Activated CD4-positive, CD25-positive, alpha-beta regulatory T cell (primary cell): Measurements from ENCODE around the gene SRP19.
"Not testable (repeated sequence)": the region's sequence is repeated elsewhere in the genome, so short reads cannot be mapped to it uniquely, and the experiment has no call there.

Experiments used
- DNase-seq, 4 experiments: peaks; one replicate each; lab custom pipeline; 2025; lab: John Stamatoyannopoulos, UW

Gene SRP19

DNA sequence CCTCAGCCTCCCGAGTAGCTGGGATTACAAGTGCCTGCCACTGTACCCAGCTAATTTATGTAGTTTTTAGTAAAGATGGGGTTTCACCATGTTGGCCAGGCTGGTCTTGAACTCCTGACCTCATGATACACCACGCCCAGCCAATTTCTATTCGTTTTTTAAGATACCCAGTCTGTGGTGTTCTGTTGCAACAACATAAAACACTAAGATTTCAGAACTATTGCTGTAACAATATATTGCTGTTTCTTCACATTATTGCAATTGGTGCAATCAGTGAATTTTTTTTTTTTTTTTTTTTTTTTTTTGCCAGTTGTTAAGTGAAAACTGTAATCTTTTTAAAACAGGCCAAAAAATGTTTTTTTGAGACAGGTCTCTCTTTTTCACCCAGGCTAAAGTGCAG lies 9.9 kb downstream of the SRP19 start:
- no peak for DNase-seq

DNA sequence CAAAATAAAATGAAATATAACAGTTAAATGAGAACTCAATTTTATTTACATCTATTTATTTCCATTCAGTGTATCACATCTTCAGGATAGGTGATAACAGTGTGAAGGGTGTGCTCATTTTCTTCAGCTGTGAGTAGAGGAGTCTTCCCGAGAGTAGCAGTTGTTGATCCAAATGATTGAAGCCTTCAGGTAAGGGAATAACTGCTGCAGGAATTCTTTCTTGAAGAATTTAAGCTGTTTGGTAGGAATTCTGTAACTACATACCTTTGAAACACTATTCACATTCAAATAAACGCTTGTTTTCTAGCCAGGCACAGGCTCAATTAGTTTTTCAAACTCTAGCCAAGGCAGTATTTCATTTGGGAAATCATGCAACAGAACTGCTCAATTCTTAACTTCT lies 15.3 kb downstream of the SRP19 start:
- no peak for DNase-seq

- DNase-seq, result no peak
Measured at GRCh38 chr5:112878101-112878500, 17.0 kb downstream of the SRP19 start.

DNA sequence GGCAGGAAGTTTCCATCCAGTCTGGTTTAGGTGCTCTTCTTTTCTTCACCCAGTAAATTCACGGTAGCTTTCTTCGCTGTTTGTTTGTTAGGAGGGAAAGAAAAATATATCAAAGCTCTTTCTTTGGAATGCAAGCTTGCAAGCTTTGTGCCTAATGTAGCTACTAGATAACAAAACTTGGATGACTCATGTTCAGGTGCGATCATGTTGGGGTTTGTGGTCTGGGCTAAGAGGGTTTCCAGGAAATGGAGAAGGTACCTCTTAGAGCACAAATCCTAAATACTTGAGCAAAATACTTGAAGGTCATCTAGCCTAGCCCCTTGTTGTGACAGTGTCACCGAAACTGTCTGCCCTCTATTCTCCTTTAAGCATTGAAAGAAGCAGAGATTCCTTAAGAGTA lies 17.7 kb downstream of the SRP19 start:
- DNase-seq, result peak; percentile 14 to 29 (median 20)

- DNase-seq, result no peak
Measured at GRCh38 chr5:112880219-112880964, 19.3 kb downstream of the SRP19 start.

DNA sequence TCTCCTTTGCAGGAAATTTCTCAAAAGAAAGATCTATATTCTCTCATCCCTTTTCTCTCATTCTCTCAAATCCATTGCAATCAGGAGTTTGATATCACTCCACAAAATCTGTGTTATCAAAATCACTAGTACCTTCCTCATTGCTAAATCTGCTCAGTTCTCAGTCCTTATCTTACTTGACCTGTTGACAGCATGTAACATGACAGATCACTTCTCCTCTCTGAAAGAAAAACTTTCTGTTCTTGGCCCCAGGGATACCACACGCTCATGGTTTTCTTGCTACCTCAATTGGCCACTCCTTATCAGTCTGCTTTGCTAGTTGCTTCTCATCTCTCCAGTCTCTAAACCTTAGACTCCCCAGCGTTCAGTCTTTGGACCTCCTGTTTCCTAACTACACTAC lies 22.1 kb downstream of the SRP19 start:
- no peak for DNase-seq

DNA sequence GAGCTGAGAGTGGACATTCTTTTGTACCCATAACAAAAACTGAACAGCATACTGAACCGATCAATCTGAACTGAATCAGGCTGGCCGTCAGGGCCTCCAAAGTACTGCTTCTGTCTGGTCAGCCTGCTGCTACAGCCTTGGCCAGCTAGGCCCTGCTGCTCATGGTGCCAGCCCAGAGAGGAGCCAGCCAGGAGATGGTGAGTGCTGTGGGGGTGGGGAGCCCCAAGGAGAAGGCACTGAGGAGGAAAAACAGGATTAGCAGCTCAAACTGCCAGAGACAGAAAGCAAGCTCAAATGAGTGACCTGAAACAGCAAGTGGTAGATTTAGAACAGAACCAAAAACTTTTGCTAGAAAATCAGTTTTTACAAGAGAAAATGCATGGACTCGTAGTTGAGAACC lies 23.9 kb downstream of the SRP19 start:
- no peak for DNase-seq

- peak in 2 of 4 experiments; percentile 5 to 10 for DNase-seq
Measured at GRCh38 chr5:112886975-112887374, 25.9 kb downstream of the SRP19 start.

DNA sequence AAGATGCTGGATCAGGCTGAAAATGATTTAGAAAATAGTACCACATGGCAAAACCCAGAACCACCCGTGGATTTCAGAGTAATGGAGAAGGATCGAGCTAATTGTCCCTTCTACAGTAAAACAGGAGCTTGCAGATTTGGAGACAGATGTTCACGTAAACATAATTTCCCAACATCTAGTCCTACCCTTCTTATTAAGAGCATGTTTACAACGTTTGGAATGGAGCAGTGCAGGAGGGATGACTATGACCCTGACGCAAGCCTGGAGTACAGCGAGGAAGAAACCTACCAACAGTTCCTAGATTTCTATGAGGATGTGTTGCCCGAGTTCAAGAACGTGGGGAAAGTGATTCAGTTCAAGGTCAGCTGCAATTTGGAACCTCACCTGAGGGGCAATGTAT lies 31.0 kb downstream of the SRP19 start:
- not testable (repeated sequence) for DNase-seq

DNA sequence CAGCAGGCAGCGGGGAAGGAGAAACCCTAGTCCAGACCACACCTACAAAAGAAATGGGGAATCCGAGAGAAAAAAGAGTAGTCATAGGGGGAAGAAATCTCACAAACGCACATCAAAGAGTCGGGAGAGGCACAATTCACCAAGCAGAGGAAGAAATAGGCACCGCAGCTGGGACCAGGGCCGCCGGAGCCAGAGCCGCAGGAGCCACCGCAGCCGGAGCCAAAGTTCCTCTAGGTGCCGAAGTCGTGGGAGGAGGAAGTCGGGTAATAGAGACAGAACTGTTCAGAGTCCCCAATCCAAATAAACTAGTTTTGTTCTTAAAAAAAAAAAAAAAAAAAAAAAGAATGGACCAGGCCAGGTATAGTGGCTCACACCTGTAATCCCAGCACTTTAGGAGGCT lies 31.7 kb downstream of the SRP19 start:
- DNase-seq, result no peak

- DNase-seq, result no peak
Measured at GRCh38 chr5:112895682-112896081, 34.6 kb downstream of the SRP19 start.

- DNase-seq, result no peak
Measured at GRCh38 chr5:112902561-112902960, 41.5 kb downstream of the SRP19 start.

GRCh38 chr5:112904996-112905395 lies 43.9 kb downstream of the SRP19 start:
- not testable (repeated sequence) for DNase-seq

GRCh38 chr5:112906637-112907036 lies 45.5 kb downstream of the SRP19 start:
- DNase-seq, result no peak

DNA sequence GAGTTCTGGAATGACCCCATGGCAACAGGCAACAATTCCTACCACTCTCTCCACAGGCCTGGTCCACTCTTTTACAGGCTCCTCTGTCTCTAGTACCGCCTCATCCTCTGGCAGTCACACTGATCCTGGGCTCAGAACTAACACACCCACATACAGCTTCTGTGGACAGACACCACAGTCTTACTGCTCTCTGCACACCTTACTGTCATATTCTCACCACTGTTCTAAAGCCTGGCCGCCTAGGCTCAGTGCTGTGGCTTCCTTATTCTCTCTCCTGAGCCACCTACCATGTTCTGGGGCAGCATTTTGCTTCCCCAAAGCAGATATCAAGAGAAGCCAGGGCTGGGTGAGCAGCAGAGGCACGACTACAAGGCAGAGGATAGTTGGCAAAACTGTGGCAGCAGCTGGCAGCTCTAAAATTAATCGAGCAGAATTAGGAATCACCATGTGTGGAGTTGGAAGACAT lies 46.1 kb downstream of the SRP19 start:
- DNase-seq, result no peak

DNA sequence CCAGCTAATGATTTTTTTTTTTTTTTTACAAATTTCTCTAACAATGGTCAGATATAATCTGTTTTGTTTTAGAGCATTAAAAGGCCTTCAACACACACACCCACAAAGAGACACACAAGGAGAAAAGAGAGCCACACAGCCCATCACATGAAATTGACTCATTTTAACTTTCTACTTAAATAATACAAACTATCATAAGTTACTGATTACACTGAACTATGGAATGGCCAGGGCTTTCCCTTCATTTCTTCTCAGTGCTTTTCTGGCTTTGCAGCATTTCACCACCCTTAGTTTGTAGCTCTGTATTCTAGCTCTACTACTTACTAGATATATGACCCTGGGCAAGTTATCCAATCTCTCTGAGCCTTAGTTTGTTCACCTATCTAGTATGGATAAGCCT lies 47.8 kb downstream of the SRP19 start:
- no peak for DNase-seq

- DNase-seq, result no peak
Measured at GRCh38 chr5:112910529-112910928, 49.4 kb downstream of the SRP19 start.

GRCh38 chr5:112914584-112914983 lies 53.5 kb downstream of the SRP19 start:
- DNase-seq, result no peak

GRCh38 chr5:112915831-112916230 lies 54.7 kb downstream of the SRP19 start:
- DNase-seq, result no peak

DNA sequence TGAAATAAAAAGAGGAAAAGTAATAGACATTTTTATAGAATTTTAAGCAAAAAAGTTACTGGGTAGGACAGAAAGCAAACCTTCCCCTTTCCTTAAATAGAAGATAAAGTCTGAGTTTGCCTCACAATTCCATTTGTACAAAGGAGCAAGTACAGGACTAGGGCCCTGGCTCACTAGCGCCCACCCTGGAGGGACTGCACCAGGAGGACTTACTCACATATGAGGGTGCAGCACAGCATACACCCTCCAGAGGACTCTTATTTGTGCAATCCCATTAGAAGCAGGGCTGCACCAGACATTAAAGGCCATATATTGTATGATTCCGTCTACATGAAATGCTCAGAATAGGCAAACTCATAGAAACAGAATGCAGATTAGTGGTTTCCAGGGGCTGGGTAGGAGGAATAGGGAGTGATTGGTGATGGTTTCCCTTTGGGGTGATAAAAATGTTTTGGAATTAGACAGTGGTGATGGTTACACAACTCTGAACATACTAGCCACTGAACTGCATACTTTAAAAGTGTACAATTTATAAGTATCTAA lies 56.4 kb downstream of the SRP19 start:
- no peak for DNase-seq

DNA sequence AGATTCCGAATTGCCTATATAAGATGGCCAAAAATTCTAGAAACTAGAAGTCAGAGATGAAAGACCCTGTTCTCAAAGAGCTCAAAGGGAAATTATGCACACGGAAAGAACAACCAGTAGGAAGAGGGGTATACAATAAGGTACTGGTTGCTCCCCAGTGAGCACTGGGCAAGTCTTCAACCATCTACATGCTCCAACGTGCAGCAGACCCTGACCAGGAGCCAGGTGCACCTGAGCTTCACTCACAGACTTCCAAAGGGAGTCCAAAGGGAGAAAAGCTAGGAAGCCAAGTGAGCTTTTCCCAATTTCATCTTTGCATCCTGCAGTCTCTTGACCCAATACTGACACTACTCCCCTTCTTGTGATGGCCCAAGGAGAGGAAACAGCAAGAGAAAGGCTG lies 57.0 kb downstream of the SRP19 start:
- no peak for DNase-seq

- DNase-seq, result no peak
Measured at GRCh38 chr5:112918679-112919078, 57.6 kb downstream of the SRP19 start.
